SU-DHL-6 (cell line): ENCODE measurements around the gene NCKAP1.
"Not testable (repeated sequence)": the region's sequence is repeated elsewhere in the genome, so short reads cannot be mapped to it uniquely, and the experiment has no call there.

Experiments used
- EZH2phosphoT487 ChIP-seq: fragments of 200-600 bp; sonication (generic), shearing (Covaris generic); conservative IDR thresholded peaks from 2 replicates; pipeline ENCODE4 v1.6.1; 2018; ENCODE audit warnings: mild to moderate bottlenecking, antibody characterized with exemption, low read length, moderate library complexity, mixed read lengths
- TF ChIP-seq, protein P1 (sequence below): fragments of 200-600 bp; sonication (generic); IDR thresholded peaks from one replicate; pipeline ENCODE4 v1.5.1; 2017; ENCODE audit warnings: antibody characterized with exemption, mild to moderate bottlenecking, low read length, moderate library complexity; ENCODE audit not compliant: insufficient read depth, poor library complexity, severe bottlenecking

DNA sequence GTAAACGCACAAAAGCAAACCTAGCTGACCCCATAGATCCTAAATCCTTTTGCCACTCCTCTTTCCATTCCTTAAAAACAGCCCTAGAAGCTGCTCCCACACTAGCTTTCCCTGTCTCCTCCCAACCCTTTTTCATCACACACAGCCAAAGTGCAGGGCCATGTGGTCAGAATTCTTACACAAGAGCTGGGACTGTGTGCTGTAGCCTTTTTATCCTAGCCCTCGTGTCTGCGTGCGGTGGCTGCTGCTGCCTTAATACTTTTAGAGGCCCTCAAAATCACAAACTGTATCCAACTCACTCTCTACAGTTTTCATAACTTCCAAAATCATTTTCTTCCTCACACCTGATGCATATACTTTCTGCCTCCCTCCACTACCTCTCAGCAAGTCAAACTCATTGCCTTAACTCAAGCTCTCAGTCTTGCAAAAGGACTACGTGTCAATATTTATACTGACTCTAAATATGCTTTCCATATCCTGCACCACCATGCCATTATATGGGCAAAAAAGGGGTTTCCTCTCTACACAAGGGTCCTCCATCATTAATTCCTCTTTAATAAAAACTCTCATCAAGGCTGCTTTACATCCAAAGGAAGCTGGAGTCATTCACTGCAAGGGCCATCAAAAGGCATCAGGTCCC is 9.3 kb upstream of the NCKAP1 start:
- TF ChIP-seq, protein P1, sequence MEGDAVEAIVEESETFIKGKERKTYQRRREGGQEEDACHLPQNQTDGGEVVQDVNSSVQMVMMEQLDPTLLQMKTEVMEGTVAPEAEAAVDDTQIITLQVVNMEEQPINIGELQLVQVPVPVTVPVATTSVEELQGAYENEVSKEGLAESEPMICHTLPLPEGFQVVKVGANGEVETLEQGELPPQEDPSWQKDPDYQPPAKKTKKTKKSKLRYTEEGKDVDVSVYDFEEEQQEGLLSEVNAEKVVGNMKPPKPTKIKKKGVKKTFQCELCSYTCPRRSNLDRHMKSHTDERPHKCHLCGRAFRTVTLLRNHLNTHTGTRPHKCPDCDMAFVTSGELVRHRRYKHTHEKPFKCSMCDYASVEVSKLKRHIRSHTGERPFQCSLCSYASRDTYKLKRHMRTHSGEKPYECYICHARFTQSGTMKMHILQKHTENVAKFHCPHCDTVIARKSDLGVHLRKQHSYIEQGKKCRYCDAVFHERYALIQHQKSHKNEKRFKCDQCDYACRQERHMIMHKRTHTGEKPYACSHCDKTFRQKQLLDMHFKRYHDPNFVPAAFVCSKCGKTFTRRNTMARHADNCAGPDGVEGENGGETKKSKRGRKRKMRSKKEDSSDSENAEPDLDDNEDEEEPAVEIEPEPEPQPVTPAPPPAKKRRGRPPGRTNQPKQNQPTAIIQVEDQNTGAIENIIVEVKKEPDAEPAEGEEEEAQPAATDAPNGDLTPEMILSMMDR: not testable (repeated sequence)
- not testable (repeated sequence) for TF ChIP-seq EZH2phosphoT487
